ENCODE data around the gene TRAF4.

TRAF4 gene

DNA sequence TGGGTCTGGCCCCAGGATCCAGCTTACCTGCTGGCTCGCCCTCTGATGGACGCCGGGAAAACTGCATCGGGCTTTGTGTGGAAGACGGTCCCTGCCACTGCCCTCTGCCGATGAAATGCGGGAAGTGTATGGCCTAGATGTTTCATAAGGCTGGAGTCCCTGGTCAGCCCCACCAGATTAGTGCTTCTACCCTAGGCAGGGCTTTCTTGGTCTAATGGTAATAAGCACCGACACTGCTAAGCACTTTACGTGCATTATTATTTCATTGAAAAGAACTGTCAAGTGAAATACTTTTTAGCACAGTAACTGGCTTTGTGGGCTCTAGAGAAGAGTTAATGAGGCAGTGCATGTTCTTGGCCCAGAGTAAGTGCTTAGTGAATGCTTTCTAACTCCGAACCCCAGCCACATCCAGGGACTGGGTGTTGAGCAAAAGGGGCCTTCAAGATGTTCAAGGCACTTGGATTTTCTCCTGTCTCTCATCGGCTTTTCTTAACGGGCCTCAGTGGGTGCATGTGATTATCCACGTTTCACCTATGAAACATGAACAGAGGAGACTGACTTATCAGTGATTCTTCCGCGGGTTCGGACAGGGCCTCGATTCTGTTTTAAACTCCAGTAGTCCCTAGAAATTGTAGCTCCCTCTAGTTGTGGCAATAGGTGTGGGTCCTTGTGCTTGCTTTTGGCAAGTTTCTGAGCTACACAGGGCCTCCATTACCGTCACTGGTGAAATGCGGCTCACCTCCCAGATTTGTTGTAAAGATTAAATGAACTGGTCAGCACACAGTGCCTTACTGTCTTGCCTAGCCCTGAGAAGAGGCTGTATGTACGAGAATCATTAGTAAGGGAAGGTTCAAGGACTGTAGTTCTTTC lies 6.6 kb downstream of the TRAF4 start:
- peak; percentile 92 for DNase-seq (ENCODE audit: low read depth, low spot score)
- in situ Hi-C loops (cut with HindIII; ENCODE audit: low sequenced_read_pairs): no loop called here
- TF ChIP-seq, protein P1, sequence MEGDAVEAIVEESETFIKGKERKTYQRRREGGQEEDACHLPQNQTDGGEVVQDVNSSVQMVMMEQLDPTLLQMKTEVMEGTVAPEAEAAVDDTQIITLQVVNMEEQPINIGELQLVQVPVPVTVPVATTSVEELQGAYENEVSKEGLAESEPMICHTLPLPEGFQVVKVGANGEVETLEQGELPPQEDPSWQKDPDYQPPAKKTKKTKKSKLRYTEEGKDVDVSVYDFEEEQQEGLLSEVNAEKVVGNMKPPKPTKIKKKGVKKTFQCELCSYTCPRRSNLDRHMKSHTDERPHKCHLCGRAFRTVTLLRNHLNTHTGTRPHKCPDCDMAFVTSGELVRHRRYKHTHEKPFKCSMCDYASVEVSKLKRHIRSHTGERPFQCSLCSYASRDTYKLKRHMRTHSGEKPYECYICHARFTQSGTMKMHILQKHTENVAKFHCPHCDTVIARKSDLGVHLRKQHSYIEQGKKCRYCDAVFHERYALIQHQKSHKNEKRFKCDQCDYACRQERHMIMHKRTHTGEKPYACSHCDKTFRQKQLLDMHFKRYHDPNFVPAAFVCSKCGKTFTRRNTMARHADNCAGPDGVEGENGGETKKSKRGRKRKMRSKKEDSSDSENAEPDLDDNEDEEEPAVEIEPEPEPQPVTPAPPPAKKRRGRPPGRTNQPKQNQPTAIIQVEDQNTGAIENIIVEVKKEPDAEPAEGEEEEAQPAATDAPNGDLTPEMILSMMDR (IDR thresholded peaks at IDR 0.05; ENCODE audit: low read depth, low read length): peak; percentile 100
- H3K4me3 ChIP-seq (ENCODE audit: low read depth, low read length): no peak overlapping the region

DNA sequence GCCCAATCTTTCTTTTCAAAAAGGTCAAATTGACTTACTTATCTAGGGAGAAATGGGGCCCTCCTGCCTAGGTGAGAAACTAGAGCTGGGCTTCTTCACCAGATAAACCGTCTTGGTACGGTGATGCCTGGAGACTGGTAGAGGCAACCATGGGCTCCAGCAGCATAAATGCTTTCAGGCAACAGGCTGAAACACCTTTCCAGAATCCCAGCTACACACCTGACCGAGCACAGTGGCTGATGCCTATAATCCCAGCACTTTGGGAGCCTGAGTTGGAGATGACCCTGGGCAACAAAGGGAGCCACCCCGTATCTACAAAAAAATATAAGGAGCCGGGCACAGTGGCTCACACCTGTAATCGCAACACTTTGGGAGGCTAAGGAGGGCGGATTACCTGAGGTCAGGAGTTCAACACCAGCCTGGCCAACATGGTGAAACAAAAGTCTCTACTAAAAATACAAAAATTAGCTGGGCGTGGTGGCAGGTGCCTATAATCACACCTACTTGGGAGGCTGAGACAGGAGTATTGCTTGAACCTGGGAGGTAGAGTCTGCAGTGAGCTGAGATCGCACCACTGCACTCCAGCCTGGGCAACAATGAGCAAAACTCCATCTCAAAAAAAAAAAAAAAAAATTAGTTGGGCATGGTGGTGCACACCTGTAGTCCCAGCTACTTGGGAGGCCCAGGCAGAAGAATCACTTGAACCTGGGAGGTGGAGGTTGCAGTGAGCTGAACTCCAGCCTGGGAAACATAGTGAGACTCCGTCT lies 8.0 kb downstream of the TRAF4 start:
- TF ChIP-seq, protein P1 (IDR thresholded peaks at IDR 0.05; ENCODE audit: low read depth, low read length): no peak
- H3K4me3 ChIP-seq (ENCODE audit: low read depth, low read length): no peak overlapping the region
- DNase-seq (ENCODE audit: low read depth, low spot score): no peak
- in situ Hi-C loops (cut with HindIII; ENCODE audit: low sequenced_read_pairs): no loop called here

- TF ChIP-seq, protein P1 (IDR thresholded peaks at IDR 0.05; ENCODE audit: low read depth, low read length): no peak
- no peak overlapping the region for H3K4me3 ChIP-seq (ENCODE audit: low read depth, low read length)
- in situ Hi-C loops (cut with HindIII; ENCODE audit: low sequenced_read_pairs): no loop called here
- DNase-seq (ENCODE audit: low read depth, low spot score): peak; percentile 56
Measured at GRCh38 chr17:28755486-28755885, 11.7 kb downstream of the TRAF4 start.

DNA sequence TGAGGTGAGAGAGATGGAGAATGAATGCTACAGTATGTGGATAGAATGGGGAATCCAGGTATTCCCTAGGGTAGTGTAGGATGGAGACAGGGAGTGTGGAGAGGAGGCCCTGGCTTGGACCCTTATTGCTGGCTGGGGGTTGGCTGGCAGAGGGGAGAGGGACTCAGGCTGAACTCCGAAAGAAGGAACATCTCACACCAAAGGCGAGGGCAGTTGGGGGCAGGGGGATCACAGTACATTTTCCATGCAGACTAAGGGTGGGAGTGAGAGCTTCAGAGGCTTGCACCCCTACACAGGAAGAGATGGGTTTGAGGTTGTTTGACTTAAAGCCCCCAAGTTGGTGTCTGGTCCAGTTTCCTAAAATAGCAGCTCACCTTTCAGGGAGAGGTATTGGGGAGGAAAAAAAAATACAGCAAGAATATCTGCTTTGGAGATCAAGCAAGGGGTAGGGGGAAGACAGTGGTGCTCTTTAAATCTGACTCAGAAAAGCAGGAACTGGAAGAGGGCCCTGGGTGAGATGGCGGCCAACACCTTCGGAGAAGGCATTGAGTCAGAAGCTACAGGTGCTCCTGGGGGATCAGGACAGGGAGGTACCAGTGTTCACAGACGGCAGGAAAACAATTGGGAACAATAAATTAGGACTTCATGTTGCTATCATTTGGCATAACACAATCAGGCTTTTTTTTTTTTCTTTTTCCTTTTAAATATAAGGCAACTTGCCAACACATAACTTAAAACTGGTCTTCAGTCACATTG lies 12.4 kb downstream of the TRAF4 start:
- TF ChIP-seq, protein P1 (IDR thresholded peaks at IDR 0.05; ENCODE audit: low read depth, low read length): no peak
- H3K4me3 ChIP-seq (ENCODE audit: low read depth, low read length): no peak overlapping the region
- in situ Hi-C loops (cut with HindIII; ENCODE audit: low sequenced_read_pairs): no loop called here
- DNase-seq (ENCODE audit: low read depth, low spot score): no peak

DNA sequence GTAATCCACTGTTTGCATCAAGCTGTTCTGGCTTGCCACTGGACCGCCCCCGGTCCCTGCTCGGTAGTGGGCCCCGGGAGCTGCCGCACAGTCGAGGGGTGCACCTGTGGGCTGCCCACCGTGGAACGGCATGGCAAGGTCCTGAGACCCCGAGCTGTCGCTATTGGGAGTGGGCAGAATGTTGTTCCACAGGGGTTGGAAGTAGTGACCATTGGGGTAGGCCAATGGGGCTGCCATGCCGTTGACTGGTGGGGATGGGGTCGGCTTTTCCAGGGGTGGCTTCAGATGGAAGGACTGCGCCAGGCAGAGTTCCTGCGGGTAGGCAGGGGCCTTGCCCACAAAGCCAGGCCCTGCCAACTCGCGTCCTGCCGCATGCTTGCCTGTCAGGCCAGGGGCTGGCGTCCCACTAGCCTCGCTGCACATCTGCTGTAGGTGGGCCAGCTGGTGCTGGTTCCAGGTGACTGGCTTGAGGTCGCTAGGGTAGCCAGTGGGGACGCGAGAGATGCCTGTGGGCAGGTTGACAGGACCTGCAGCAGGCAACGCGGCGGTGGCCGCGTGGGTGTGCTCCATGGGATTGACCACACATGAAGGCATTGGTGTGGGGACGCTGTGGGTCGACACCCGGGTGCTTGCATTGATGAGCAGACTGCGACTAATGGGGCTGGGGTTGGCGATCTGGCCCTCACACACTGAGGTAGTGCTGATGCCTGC lies 14.8 kb downstream of the TRAF4 start:
- in situ Hi-C loops (cut with HindIII; ENCODE audit: low sequenced_read_pairs): no loop called here
- DNase-seq (ENCODE audit: low read depth, low spot score): no peak
- TF ChIP-seq, protein P1 (IDR thresholded peaks at IDR 0.05; ENCODE audit: low read depth, low read length): no peak

More for the DNA sequence above, 14.8 kb downstream of the TRAF4 start:
- H3K4me3 ChIP-seq (ENCODE audit: low read depth, low read length): no peak overlapping the region
